ENCODE data around the gene CEP112. TPM values are rescaled to one million over a fixed set of nuclear protein-coding genes. Genes with fewer than 3 reads are reported as not detected.
"Not testable (repeated sequence)": the region's sequence is repeated elsewhere in the genome, so short reads cannot be mapped to it uniquely, and the experiment has no call there.

Gene CEP112
- total RNA-seq, 1 donor from 2014 or later: 13.9 TPM

- FAIRE-seq (no peak), DNase-seq (ENCODE audit: low read depth) (no peak)
- Histone ChIP-seq H3K27ac (ENCODE audit: low read depth, low read length) (no peak overlapping the region), H3K27me3 (ENCODE audit: insufficient read depth, low read length) (no peaks in the 10 kb centered on the region), H3K79me2 (ENCODE audit: insufficient read depth, low read length) (no peaks in the 10 kb centered on the region), H3K4me3 (ENCODE audit: insufficient read depth, low read depth, low read length) (no peak overlapping the region), H4K20me1 (ENCODE audit: insufficient read depth, low read length) (no peaks in the 10 kb centered on the region), H2AFZ (ENCODE audit: low read depth, low read length) (no peak overlapping the region), H3K4me1 (ENCODE audit: insufficient read depth, low read length) (no peaks in the 10 kb centered on the region), H3K4me2 (ENCODE audit: low read length) (no peak overlapping the region), H3K9ac (ENCODE audit: low read length) (no peak overlapping the region), H3K9me3 (ENCODE audit: insufficient read depth, low read depth, low read length) (peaks cover 3% of the 10 kb centered on the region), H3K36me3 (ENCODE audit: insufficient read depth, low read length) (no peaks in the 10 kb centered on the region)
- Mint-ChIP-seq H3K36me3 (ENCODE audit: low read depth, unreplicated experiment) (peaks cover 9% of the 10 kb centered on the region), H3K9me3 (ENCODE audit: unreplicated experiment) (peaks cover 31% of the 10 kb centered on the region), H3K27ac (ENCODE audit: unreplicated experiment) (no peak overlapping the region), H3K27me3 (ENCODE audit: low read depth, unreplicated experiment) (no peaks in the 10 kb centered on the region), H3K4me3 (ENCODE audit: unreplicated experiment) (no peak overlapping the region), H3K4me1 (ENCODE audit: low read depth, unreplicated experiment) (no peaks in the 10 kb centered on the region)
- no peak for TF ChIP-seq CTCF (IDR thresholded peaks at IDR 0.05; ENCODE audit: insufficient read depth, low read depth, low read length)
- TF ChIP-seq EZH2 (IDR thresholded peaks at IDR 0.05; ENCODE audit: insufficient read depth, low read length): no peak
Observed at GRCh38 chr17:65830356-65830755, 361.6 kb downstream of the CEP112 start.

DNA sequence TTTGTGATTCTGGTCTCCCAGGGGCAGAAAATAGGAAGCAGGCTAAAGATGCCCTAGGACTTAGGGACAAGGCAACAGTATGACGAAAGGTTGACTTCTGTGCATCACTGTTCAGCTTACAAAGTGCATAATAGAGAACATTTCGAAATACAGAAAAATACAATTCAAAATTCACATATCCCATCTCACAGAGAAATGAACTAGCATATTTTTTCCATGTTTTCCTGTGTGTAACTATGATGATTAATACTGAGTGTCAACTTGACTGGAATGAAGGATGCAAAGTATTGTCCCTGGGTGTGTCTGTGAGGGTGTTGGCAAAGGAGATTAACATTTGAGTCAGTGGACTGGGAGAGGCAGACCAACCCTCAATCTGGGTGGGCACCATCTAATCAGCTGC lies 365.4 kb downstream of the CEP112 start:
- H3K27ac ChIP-seq (ENCODE audit: low read depth, low read length); H3K27me3 Mint-ChIP-seq (ENCODE audit: low read depth, unreplicated experiment); H3K4me1 ChIP-seq (ENCODE audit: insufficient read depth, low read length); H3K9ac ChIP-seq (ENCODE audit: low read length); H3K27me3 ChIP-seq (ENCODE audit: insufficient read depth, low read length); H3K4me2 ChIP-seq (ENCODE audit: low read length); H3K79me2 ChIP-seq (ENCODE audit: insufficient read depth, low read length); H4K20me1 ChIP-seq (ENCODE audit: insufficient read depth, low read length); H3K4me3 Mint-ChIP-seq (ENCODE audit: unreplicated experiment); H3K27ac Mint-ChIP-seq (ENCODE audit: unreplicated experiment); DNase-seq (ENCODE audit: low read depth); H3K36me3 Mint-ChIP-seq (ENCODE audit: low read depth, unreplicated experiment); H3K36me3 ChIP-seq (ENCODE audit: insufficient read depth, low read length); H2AFZ ChIP-seq (ENCODE audit: low read depth, low read length); FAIRE-seq; H3K4me1 Mint-ChIP-seq (ENCODE audit: low read depth, unreplicated experiment); H3K9me3 ChIP-seq (ENCODE audit: insufficient read depth, low read depth, low read length); H3K4me3 ChIP-seq (ENCODE audit: insufficient read depth, low read depth, low read length): not testable (repeated sequence)
- peaks cover 11% of the 10 kb centered on the region for H3K9me3 Mint-ChIP-seq (ENCODE audit: unreplicated experiment)

DNA sequence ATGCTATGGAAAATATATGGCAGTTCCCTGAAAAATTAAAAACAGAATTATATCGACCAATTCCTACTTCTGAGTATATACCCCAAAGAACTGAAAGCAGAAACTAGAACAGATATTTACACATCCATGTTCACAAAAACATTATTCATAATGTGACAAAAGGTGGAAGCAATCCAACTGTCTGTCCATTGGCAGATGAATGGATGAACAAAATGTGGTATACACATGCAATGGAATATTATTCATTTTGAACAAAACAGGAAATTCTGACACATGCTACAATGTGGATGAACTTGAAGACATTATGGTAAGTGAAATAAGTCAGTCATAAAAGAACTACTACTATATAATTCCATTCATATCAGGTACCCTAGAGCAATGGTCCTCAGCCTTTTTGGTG lies 367.0 kb downstream of the CEP112 start:
- Histone ChIP-seq H3K9me3 (ENCODE audit: insufficient read depth, low read depth, low read length) (no peaks in the 10 kb centered on the region), H3K4me1 (ENCODE audit: insufficient read depth, low read length) (no peaks in the 10 kb centered on the region), H3K27me3 (ENCODE audit: insufficient read depth, low read length) (no peaks in the 10 kb centered on the region), H4K20me1 (ENCODE audit: insufficient read depth, low read length) (no peaks in the 10 kb centered on the region), H3K27ac (ENCODE audit: low read depth, low read length) (no peak overlapping the region), H3K79me2 (ENCODE audit: insufficient read depth, low read length) (no peaks in the 10 kb centered on the region), H3K4me3 (ENCODE audit: insufficient read depth, low read depth, low read length) (no peak overlapping the region), H2AFZ (ENCODE audit: low read depth, low read length) (no peak overlapping the region), H3K9ac (ENCODE audit: low read length) (no peak overlapping the region), H3K36me3 (ENCODE audit: insufficient read depth, low read length) (no peaks in the 10 kb centered on the region), H3K4me2 (ENCODE audit: low read length) (no peak overlapping the region)
- Mint-ChIP-seq H3K4me1 (ENCODE audit: low read depth, unreplicated experiment) (no peaks in the 10 kb centered on the region), H3K36me3 (ENCODE audit: low read depth, unreplicated experiment) (peaks cover 8% of the 10 kb centered on the region), H3K27ac (ENCODE audit: unreplicated experiment) (no peak overlapping the region), H3K4me3 (ENCODE audit: unreplicated experiment) (no peak overlapping the region), H3K27me3 (ENCODE audit: low read depth, unreplicated experiment) (no peaks in the 10 kb centered on the region), H3K9me3 (ENCODE audit: unreplicated experiment) (peaks cover 9% of the 10 kb centered on the region)
- FAIRE-seq: no peak
- TF ChIP-seq EZH2 (IDR thresholded peaks at IDR 0.05; ENCODE audit: insufficient read depth, low read length) (no peak), CTCF (IDR thresholded peaks at IDR 0.05; ENCODE audit: insufficient read depth, low read depth, low read length) (no peak)
- DNase-seq (ENCODE audit: low read depth): no peak

Measured in astrocyte (in vitro differentiated cells and primary cell).